ENCODE data around the gene ATP5ME.

Gene ATP5ME

GRCh38 chr4:634599-634985, 39.5 kb downstream of the ATP5ME start:
- TF ChIP-seq FOXP2 (optimal IDR thresholded peaks at IDR 0.05; ENCODE audit: borderline replicate concordance, extremely low read depth, extremely low read length, insufficient read depth) (no peak), POLR2AphosphoS5 (IDR thresholded peaks at IDR 0.05; ENCODE audit: low read depth, low read length) (no peak), SIN3A (IDR thresholded peaks at IDR 0.05; ENCODE audit: borderline replicate concordance, insufficient read depth, low read length) (no peak), REST (IDR thresholded peaks at IDR 0.05; ENCODE audit: insufficient read depth in 1 of 2, low read depth in 2 of 2, low read length in 2 of 2) (no peak), TAF1 (IDR thresholded peaks at IDR 0.05; ENCODE audit: borderline replicate concordance, insufficient read depth, low read length) (no peak)

- TF ChIP-seq SIN3A (IDR thresholded peaks at IDR 0.05; ENCODE audit: borderline replicate concordance, insufficient read depth, low read length), result no peak
- TF ChIP-seq TAF1 (IDR thresholded peaks at IDR 0.05; ENCODE audit: borderline replicate concordance, insufficient read depth, low read length), result no peak
- no peak for TF ChIP-seq POLR2AphosphoS5 (IDR thresholded peaks at IDR 0.05; ENCODE audit: low read depth, low read length)
- TF ChIP-seq REST (IDR thresholded peaks at IDR 0.05; ENCODE audit: insufficient read depth in 1 of 2, low read depth in 2 of 2, low read length in 2 of 2), result no peak
- TF ChIP-seq FOXP2 (optimal IDR thresholded peaks at IDR 0.05; ENCODE audit: borderline replicate concordance, extremely low read depth, extremely low read length, insufficient read depth), result no peak
Observed at GRCh38 chr4:633976-634598, 40.0 kb downstream of the ATP5ME start.

GRCh38 chr4:633406-633805, 40.7 kb downstream of the ATP5ME start:
- no peak for TF ChIP-seq SIN3A (IDR thresholded peaks at IDR 0.05; ENCODE audit: borderline replicate concordance, insufficient read depth, low read length)
- no peak for TF ChIP-seq FOXP2 (optimal IDR thresholded peaks at IDR 0.05; ENCODE audit: borderline replicate concordance, extremely low read depth, extremely low read length, insufficient read depth)
- TF ChIP-seq TAF1 (IDR thresholded peaks at IDR 0.05; ENCODE audit: borderline replicate concordance, insufficient read depth, low read length), result no peak
- no peak for TF ChIP-seq POLR2AphosphoS5 (IDR thresholded peaks at IDR 0.05; ENCODE audit: low read depth, low read length)
- TF ChIP-seq REST (IDR thresholded peaks at IDR 0.05; ENCODE audit: insufficient read depth in 1 of 2, low read depth in 2 of 2, low read length in 2 of 2), result no peak

- no peak for TF ChIP-seq FOXP2 (optimal IDR thresholded peaks at IDR 0.05; ENCODE audit: borderline replicate concordance, extremely low read depth, extremely low read length, insufficient read depth)
- no peak for TF ChIP-seq SIN3A (IDR thresholded peaks at IDR 0.05; ENCODE audit: borderline replicate concordance, insufficient read depth, low read length)
- TF ChIP-seq TAF1 (IDR thresholded peaks at IDR 0.05; ENCODE audit: borderline replicate concordance, insufficient read depth, low read length), result no peak
- no peak for TF ChIP-seq REST (IDR thresholded peaks at IDR 0.05; ENCODE audit: insufficient read depth in 1 of 2, low read depth in 2 of 2, low read length in 2 of 2)
- no peak for TF ChIP-seq POLR2AphosphoS5 (IDR thresholded peaks at IDR 0.05; ENCODE audit: low read depth, low read length)
Observed at GRCh38 chr4:632926-633325, 41.1 kb downstream of the ATP5ME start.

Data from PFSK-1 (cell line).